ENCODE data around the gene MTERF1.
A peak's percentile ranks its signal among the peaks of the same experiment; 100 is the strongest.
"Not testable (repeated sequence)": the region's sequence is repeated elsewhere in the genome, so short reads cannot be mapped to it uniquely, and the experiment has no call there.

MTERF1 gene

DNA sequence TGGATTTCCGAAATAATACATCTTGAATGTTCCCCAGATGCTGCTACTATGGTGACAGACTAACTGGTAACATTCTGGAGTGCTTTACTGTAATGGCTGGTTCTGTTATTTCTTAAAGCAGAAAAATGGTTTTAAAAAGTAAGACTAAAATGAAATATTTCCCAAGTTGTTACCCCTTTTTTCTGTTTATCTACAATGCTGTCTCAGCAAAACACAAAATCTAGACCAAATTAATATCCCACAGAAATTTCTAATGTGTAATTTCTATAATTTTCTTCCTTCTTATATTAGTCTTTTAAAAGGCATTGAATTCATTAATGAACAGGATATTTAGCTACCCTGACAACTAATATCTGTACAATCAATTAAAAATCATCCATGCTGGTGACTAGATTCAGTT is 19.1 kb upstream of the MTERF1 start:
- in situ Hi-C loops (cut with HindIII; ENCODE audit: low pct_ligation_motif_present, low sequenced_read_pairs), result no loop called here
- Histone ChIP-seq H3K36me3 (replicated peaks) (no peaks in the 10 kb centered on the region), H3K4me3 (ENCODE audit: low read depth, low read length) (no peak overlapping the region), H3K27ac (no peak overlapping the region), H3K27me3 (replicated peaks) (no peaks in the 10 kb centered on the region)
- DNase-seq, result no peak
- TF ChIP-seq, protein P1, sequence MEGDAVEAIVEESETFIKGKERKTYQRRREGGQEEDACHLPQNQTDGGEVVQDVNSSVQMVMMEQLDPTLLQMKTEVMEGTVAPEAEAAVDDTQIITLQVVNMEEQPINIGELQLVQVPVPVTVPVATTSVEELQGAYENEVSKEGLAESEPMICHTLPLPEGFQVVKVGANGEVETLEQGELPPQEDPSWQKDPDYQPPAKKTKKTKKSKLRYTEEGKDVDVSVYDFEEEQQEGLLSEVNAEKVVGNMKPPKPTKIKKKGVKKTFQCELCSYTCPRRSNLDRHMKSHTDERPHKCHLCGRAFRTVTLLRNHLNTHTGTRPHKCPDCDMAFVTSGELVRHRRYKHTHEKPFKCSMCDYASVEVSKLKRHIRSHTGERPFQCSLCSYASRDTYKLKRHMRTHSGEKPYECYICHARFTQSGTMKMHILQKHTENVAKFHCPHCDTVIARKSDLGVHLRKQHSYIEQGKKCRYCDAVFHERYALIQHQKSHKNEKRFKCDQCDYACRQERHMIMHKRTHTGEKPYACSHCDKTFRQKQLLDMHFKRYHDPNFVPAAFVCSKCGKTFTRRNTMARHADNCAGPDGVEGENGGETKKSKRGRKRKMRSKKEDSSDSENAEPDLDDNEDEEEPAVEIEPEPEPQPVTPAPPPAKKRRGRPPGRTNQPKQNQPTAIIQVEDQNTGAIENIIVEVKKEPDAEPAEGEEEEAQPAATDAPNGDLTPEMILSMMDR (IDR thresholded peaks at IDR 0.05; ENCODE audit: low read depth, low read length, missing control alignments), result no peak

DNA sequence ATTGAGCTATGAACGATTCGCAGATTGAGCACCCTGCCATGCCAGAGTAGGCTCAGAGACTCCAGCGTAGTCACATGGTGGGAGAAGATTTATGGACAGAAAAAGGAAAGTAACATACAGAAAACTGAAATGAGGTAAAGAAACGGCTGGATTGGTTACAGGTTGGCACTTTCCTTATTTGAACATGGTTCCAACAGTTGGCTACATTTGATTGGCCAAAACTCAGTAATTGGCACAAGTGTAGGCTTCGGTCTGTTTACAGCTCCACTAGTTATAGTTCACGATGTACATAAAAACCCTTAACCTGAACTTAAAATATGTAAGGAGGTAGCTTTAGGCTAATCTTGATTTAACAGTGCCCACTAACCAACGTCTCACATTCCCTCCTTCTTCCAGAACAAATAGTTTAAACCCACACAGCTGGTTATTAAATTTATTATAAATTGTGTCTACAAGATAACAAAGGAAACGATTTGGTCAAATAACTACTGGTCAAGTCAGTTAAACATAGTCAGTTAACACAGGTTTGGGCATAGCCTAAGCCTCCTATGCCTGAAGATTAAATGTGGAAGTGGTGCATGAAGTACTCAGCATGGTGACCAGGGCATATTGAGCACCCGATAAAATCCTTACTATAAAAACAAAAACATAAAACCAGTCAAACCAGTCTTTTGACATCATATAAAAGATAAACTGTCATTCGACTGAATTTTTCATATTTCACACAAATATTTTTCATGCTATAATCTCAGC is 17.9 kb upstream of the MTERF1 start:
- Histone ChIP-seq H3K27ac (no peak overlapping the region), H3K36me3 (replicated peaks) (no peaks in the 10 kb centered on the region), H3K4me3 (ENCODE audit: low read depth, low read length) (no peak overlapping the region), H3K27me3 (replicated peaks) (no peaks in the 10 kb centered on the region)
- DNase-seq, result no peak
- TF ChIP-seq, protein P1 (IDR thresholded peaks at IDR 0.05; ENCODE audit: low read depth, low read length, missing control alignments), result no peak
- in situ Hi-C loops (cut with HindIII; ENCODE audit: low pct_ligation_motif_present, low sequenced_read_pairs), result no loop called here

DNA sequence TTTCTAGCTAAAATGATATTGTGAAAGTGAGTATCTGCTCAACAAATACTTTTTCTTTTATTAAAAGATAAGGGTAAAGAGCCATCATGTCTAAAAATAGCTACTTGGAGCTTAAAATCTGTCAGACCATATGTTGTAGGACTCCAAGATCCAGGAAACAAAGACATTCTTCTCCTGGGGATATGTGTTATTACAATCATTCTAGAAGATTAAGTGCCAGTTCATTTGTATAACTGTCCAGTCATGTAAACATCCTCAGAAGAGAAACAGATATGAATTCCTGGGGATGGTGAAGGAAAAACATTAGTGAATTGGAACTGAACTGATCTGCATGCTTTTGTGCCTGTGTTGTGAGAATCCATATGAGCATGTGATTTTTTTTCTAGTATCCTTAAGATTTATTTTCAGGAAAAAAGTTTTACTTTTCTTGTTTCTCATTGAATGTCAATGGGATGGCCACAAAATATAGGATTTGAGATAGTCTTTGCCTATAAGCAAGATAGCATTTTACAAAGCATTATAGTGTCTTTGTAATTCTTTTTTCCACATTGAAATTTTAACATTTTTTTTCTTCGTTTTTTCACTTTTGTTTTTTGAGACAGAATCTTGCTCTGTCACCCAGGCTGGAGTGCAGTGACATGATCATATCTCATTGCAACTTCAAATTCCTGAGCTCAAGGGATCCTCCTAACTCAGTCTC is 14.4 kb upstream of the MTERF1 start:
- Histone ChIP-seq H3K27ac (no peak overlapping the region), H3K27me3 (replicated peaks) (no peaks in the 10 kb centered on the region), H3K36me3 (replicated peaks) (no peaks in the 10 kb centered on the region), H3K4me3 (ENCODE audit: low read depth, low read length) (no peak overlapping the region)
- TF ChIP-seq, protein P1 (IDR thresholded peaks at IDR 0.05; ENCODE audit: low read depth, low read length, missing control alignments), result no peak
- in situ Hi-C loops (cut with HindIII; ENCODE audit: low pct_ligation_motif_present, low sequenced_read_pairs), result no loop called here
- DNase-seq, result no peak

DNA sequence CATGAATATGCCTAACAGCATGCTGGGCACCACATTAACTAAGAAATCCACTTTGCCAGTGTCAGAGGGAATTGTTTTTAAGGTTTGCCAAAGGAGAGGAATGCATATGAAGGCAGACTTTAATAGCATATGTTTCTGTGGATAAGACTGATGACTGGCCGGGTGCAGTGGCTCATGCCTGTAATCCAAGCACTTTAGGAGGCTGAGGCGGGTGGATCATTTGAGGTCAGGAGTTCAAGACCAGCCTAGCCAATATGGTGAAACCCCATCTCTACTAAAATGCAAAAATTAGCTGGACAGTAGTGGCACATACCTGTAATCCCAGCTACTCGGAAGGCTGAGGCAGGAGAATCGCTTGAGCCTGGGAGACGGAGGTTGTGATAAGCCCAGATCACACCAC is 13.2 kb upstream of the MTERF1 start:
- in situ Hi-C loops (cut with HindIII; ENCODE audit: low pct_ligation_motif_present, low sequenced_read_pairs); DNase-seq; H3K36me3 ChIP-seq (replicated peaks); H3K27me3 ChIP-seq (replicated peaks); H3K27ac ChIP-seq; H3K4me3 ChIP-seq (ENCODE audit: low read depth, low read length): not testable (repeated sequence)

DNA sequence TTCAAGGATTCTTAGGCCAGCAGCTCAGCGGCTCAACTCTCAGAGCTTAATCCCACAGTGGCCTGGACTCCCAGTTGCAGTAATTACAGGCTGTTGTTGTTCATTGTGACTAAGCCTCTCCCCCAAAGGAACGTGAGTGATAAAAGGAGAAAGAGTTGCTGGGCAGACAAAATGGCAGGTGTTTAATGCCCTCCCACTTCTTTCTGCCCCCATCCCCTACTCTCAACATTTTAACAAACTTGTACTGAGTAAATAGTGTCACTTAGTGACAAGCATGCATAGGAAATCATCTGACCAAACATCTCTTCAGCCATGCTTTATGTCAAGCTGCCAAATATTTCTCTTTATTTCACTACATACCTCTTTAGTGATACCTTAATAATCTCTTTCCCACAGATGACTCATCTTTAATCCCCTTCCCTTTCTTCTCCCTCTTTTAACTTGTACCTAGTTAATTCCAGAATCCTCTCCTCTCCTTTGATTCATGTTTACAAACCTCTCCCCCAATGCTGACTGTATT is 12.4 kb upstream of the MTERF1 start:
- Histone ChIP-seq H3K27ac (peak overlapping the region; percentile 13), H3K4me3 (ENCODE audit: low read depth, low read length) (no peak overlapping the region), H3K27me3 (replicated peaks) (no peaks in the 10 kb centered on the region), H3K36me3 (replicated peaks) (no peaks in the 10 kb centered on the region)
- in situ Hi-C loops (cut with HindIII; ENCODE audit: low pct_ligation_motif_present, low sequenced_read_pairs), result no loop called here
- TF ChIP-seq, protein P1 (IDR thresholded peaks at IDR 0.05; ENCODE audit: low read depth, low read length, missing control alignments), result no peak
- DNase-seq, result peak; percentile 52

DNA sequence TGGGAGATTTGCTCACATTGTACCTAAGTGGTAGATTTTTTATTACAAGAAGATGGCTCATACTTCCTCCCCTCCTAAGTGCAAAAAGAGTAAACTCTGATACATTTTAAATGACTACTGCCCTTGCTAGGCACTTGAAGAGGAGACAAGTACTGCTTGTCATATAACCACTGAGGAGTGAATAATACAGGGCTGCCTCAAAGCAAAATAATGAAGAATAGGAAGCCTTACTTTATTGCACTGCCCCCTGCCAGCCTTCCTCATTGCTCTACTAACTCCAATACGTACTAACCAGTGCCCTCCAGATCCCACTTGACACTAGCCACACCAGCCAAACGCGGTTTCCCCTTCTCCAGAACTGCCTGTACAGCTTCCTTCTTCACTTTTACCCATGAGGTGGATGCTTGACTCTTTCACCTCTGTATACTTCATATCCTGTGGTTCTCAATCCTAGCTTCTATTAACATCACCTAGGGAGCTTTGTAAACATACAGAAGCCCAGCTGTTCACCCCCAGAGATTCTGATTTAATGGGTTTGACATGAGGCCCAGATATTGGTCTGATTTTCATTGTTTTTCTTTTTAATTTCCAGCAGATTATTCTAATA is 11.7 kb upstream of the MTERF1 start:
- TF ChIP-seq, protein P1 (IDR thresholded peaks at IDR 0.05; ENCODE audit: low read depth, low read length, missing control alignments), result no peak
- in situ Hi-C loops (cut with HindIII; ENCODE audit: low pct_ligation_motif_present, low sequenced_read_pairs), result no loop called here

DNA sequence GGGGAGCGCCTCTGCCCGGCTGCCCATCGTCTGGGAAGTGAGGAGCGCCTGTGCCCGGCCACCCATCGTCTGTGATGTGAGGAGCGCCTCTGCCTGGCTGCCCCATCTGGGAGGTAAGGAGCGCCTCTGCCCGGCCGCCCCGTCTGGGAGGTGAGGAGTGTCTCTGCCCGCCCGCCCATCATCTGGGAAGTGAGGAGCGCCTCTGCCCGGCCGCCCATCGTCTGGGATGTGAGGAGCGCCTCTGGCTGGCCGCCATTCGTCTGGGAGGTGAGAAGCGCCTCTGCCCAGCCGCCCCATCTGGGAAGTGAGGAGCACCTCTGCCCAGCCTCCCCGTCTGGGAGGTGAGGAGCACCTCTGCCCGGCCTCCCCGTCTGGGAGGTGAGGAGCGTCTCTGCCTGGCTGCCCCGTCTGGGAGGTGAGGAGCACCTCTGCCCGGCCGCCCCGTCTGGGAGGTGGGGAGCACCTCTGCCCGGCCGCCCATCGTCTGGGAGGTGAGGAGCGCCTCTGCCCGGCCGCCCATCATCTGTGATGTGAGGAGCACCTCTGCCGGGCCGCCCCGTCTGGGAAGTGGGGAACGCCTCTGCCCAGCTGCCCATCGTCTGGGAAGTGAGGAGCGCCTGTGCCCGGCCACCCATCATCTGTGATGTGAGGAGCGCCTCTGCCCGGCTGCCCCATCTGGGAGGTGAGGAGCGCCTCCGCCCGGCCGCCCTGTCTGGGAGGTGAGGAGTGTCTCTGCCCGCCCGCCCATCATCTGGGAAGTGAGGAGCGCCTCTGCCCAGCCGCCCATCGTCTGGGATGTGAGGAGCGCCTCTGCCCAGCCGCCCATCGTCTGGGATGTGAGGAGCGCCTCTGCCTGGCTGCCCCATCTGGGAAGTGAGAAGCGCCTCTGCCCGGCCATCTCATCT is 8.0 kb upstream of the MTERF1 start:
- in situ Hi-C loops (cut with HindIII; ENCODE audit: low pct_ligation_motif_present, low sequenced_read_pairs); DNase-seq; H3K27me3 ChIP-seq (replicated peaks); H3K4me3 ChIP-seq (ENCODE audit: low read depth, low read length); H3K36me3 ChIP-seq (replicated peaks); H3K27ac ChIP-seq: not testable (repeated sequence)

More for the DNA sequence above, 11.7 kb upstream of the MTERF1 start:
- H3K27me3 ChIP-seq (replicated peaks), result no peaks in the 10 kb centered on the region
- H3K4me3 ChIP-seq (ENCODE audit: low read depth, low read length), result no peak overlapping the region
- no peak overlapping the region for H3K27ac ChIP-seq
- no peak for DNase-seq
- no peaks in the 10 kb centered on the region for H3K36me3 ChIP-seq (replicated peaks)

Measured in brain microvascular endothelial cell (primary cell).